ENCODE data around the gene MYL6. TPM values are rescaled to one million over a fixed set of nuclear protein-coding genes. Genes with fewer than 3 reads are reported as not detected.

The MYL6 gene
- polyA plus RNA-seq, 1 of the 3 experiments (the other 2 are of a cell fraction): 4,697 TPM

DNA sequence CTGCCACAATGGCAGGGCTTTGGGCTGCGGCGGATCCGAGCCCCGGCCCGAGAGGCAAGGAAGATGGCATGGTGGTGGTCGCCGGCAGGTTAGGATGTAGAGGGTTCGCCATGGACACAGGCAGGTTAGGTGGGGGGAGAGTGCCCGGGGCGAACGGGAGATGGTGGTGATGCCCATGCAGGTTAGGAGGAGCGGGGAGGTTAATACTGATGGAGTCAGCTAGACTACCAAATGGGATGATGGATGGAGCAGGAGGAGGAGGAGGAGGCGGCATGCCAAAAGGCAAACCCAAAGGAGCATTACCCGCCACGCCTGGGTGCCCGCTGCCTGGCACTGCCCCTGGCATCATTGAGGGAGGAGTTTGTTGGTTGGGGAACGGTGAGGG, 6.2 kb downstream of the MYL6 start:
- Histone ChIP-seq H3K4me3 (ENCODE audit: low read depth in 2 of 2, low read length in 1 of 2) (no peak overlapping the region), H3K4me2 (no peak overlapping the region), H2AFZ (ENCODE audit: low read depth) (no peak overlapping the region), H3K79me2 (ENCODE audit: insufficient read depth) (peaks cover 28% of the 10 kb centered on the region), H3K9me2 (no peaks in the 10 kb centered on the region), H3K36me3 (replicated peaks in 1 of 2; ENCODE audit: control insufficient read depth in 1 of 2, insufficient read depth in 2 of 2, low read length in 1 of 2) (peaks cover 58 to 63% of the 10 kb centered on the region in 2 experiments), H3K9me3 (no peaks in the 10 kb centered on the region), H3K9ac (no peak overlapping the region), H3K27me3 (ENCODE audit: insufficient read depth) (no peaks in the 10 kb centered on the region), H3K27ac (ENCODE audit: low read depth in 2 of 2, low read length in 1 of 2) (no peak overlapping the region), H3F3A (replicated peaks; ENCODE audit: insufficient read depth) (peaks cover 70% of the 10 kb centered on the region), H4K20me1 (ENCODE audit: insufficient read depth) (peaks cover 40% of the 10 kb centered on the region), H3K4me1 (ENCODE audit: control insufficient read depth in 1 of 2, insufficient read depth in 2 of 2, low read depth in 1 of 2, low read length in 1 of 2) (peaks cover 18 to 22% of the 10 kb centered on the region in 2 experiments; a peak in 3 of 4 replicates)
- POLR2A ChIA-PET: no interaction called here
- WGBS (ENCODE audit: low lambda C conversion rate): 96% methylated on average over 17 of the region's 17 CpGs
- CTCF ChIA-PET: interaction anchor here (1.8 to 7.8 kb wide), 2 partner anchors 24 to 46 kb away, joined by 6 to 60 read pairs; partner anchors contain the start of genes SMARCC2 and ZC3H10
- no peak for DNase-seq
- TF ChIP-seq EZH2phosphoT487 (IDR thresholded peaks at IDR 0.05; ENCODE audit: borderline replicate concordance, low read depth): no peak

DNA sequence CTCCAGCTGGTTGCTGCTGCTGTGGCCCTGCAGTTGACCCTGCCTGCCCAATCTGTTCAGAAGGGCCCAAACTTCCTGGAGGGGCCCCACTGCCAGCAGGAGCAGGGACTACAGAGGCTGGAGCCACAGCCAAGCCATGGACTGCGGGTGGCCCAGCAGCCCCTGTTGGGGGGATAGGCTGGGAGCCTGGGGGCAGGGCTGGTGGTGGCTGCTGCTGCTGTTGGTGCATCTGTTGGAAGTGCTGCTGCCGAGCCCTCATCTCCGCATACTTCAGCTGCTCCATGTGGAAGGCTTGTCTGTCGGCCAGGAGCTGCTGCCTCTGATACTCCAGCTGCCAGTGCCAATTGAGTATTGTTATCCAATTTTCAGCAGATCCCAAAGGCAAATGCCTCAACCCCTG, 7.2 kb downstream of the MYL6 start:
- ChIA-PET CTCF (interaction anchor here (0.9 to 7.8 kb wide), 3 partner anchors 20 to 46 kb away, joined by 3 to 60 read pairs (median 4); partner anchors contain the start of gene SMARCC2), POLR2A (no interaction called here)
- Histone ChIP-seq H3K79me2 (ENCODE audit: insufficient read depth) (peaks cover 17% of the 10 kb centered on the region), H3K9me2 (no peaks in the 10 kb centered on the region), H3K27ac (ENCODE audit: low read depth in 2 of 2, low read length in 1 of 2) (no peak overlapping the region), H3K4me1 (ENCODE audit: control insufficient read depth in 1 of 2, insufficient read depth in 2 of 2, low read depth in 1 of 2, low read length in 1 of 2) (peaks cover 11 to 12% of the 10 kb centered on the region in 2 experiments; a peak in 1 of 4 replicates), H3K9ac (no peak overlapping the region), H3K9me3 (no peaks in the 10 kb centered on the region), H3F3A (replicated peaks; ENCODE audit: insufficient read depth) (peaks cover 71% of the 10 kb centered on the region), H3K27me3 (ENCODE audit: insufficient read depth) (no peaks in the 10 kb centered on the region), H3K36me3 (replicated peaks in 1 of 2; ENCODE audit: control insufficient read depth in 1 of 2, insufficient read depth in 2 of 2, low read length in 1 of 2) (peaks cover 57 to 58% of the 10 kb centered on the region in 2 experiments), H2AFZ (ENCODE audit: low read depth) (no peak overlapping the region), H4K20me1 (ENCODE audit: insufficient read depth) (peaks cover 30% of the 10 kb centered on the region), H3K4me2 (no peak overlapping the region), H3K4me3 (ENCODE audit: low read depth in 2 of 2, low read length in 1 of 2) (no peak overlapping the region)
- whole genome bisulfite sequencing (ENCODE audit: low lambda C conversion rate): 88% methylated on average over 3 of the region's 4 CpGs
- no peak for DNase-seq
- TF ChIP-seq, protein P1, sequence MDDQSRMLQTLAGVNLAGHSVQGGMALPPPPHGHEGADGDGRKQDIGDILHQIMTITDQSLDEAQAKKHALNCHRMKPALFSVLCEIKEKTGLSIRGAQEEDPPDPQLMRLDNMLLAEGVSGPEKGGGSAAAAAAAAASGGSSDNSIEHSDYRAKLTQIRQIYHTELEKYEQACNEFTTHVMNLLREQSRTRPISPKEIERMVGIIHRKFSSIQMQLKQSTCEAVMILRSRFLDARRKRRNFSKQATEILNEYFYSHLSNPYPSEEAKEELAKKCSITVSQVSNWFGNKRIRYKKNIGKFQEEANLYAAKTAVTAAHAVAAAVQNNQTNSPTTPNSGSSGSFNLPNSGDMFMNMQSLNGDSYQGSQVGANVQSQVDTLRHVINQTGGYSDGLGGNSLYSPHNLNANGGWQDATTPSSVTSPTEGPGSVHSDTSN (IDR thresholded peaks at IDR 0.05): no peak
- TF ChIP-seq, protein P2, sequence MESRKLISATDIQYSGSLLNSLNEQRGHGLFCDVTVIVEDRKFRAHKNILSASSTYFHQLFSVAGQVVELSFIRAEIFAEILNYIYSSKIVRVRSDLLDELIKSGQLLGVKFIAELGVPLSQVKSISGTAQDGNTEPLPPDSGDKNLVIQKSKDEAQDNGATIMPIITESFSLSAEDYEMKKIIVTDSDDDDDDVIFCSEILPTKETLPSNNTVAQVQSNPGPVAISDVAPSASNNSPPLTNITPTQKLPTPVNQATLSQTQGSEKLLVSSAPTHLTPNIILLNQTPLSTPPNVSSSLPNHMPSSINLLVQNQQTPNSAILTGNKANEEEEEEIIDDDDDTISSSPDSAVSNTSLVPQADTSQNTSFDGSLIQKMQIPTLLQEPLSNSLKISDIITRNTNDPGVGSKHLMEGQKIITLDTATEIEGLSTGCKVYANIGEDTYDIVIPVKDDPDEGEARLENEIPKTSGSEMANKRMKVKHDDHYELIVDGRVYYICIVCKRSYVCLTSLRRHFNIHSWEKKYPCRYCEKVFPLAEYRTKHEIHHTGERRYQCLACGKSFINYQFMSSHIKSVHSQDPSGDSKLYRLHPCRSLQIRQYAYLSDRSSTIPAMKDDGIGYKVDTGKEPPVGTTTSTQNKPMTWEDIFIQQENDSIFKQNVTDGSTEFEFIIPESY (IDR thresholded peaks at IDR 0.05; ENCODE audit: borderline replicate concordance, low read depth): no peak
- TF ChIP-seq NFIC (IDR thresholded peaks at IDR 0.05; ENCODE audit: borderline replicate concordance) (no peak), MXI1 (IDR thresholded peaks at IDR 0.05; ENCODE audit: low read depth, low read length) (no peak), GABPA (IDR thresholded peaks at IDR 0.05; ENCODE audit: low read depth) (no peak), NRF1 (IDR thresholded peaks at IDR 0.05; ENCODE audit: low read depth, low read length) (no peak), EZH2phosphoT487 (IDR thresholded peaks at IDR 0.05; ENCODE audit: borderline replicate concordance, low read depth) (no peak), RFX5 (IDR thresholded peaks at IDR 0.05; ENCODE audit: low read length) (no peak)
- TF ChIP-seq, protein P3, sequence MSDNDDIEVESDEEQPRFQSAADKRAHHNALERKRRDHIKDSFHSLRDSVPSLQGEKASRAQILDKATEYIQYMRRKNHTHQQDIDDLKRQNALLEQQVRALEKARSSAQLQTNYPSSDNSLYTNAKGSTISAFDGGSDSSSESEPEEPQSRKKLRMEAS (IDR thresholded peaks at IDR 0.05; ENCODE audit: low read depth): no peak

Measured in SK-N-SH (cell line).